ENCODE data around the gene OR10H5.
"Not testable (repeated sequence)": the region's sequence is repeated elsewhere in the genome, so short reads cannot be mapped to it uniquely, and the experiment has no call there.

The OR10H5 gene

GRCh38 chr19:15812060-15812722, 24.7 kb downstream of the OR10H5 start:
- DNase-seq, result peak in 1 of 2 experiments; percentile 5

- DNase-seq, result no peak
These were observed 26.5 kb downstream of the OR10H5 start for GRCh38 chr19:15813916-15814315.

- DNase-seq, result no peak
These were observed 27.8 kb downstream of the OR10H5 start, which contains the start of gene OR10H1 for GRCh38 chr19:15815306-15815705. TSS of gene OR10H1 (minus strand) at chr19:15815664. CDS start at chr19:15808037, 7,627 bp downstream.

- no peak for DNase-seq
These were observed 33.2 kb downstream of the OR10H5 start for GRCh38 chr19:15820646-15821045.

GRCh38 chr19:15825753-15826152, 38.3 kb downstream of the OR10H5 start:
- DNase-seq, result no peak

- DNase-seq, result no peak
These were observed 40.7 kb downstream of the OR10H5 start for GRCh38 chr19:15828121-15828610.

- not testable (repeated sequence) for DNase-seq
These were observed 41.3 kb downstream of the OR10H5 start for GRCh38 chr19:15828611-15829305.

- no peak for DNase-seq
These were observed 41.8 kb downstream of the OR10H5 start for GRCh38 chr19:15829306-15829698.

GRCh38 chr19:15829786-15830185, 42.3 kb downstream of the OR10H5 start:
- no peak for DNase-seq

GRCh38 chr19:15831626-15832025, 44.2 kb downstream of the OR10H5 start:
- DNase-seq, result no peak

GRCh38 chr19:15834232-15834631, 46.8 kb downstream of the OR10H5 start:
- not testable (repeated sequence) for DNase-seq

- DNase-seq, result not testable (repeated sequence)
These were observed 48.3 kb downstream of the OR10H5 start for GRCh38 chr19:15835565-15836329.

GRCh38 chr19:15836330-15837220, 49.1 kb downstream of the OR10H5 start:
- DNase-seq, result peak; percentile 96 to 98

GRCh38 chr19:15837221-15837731, 49.8 kb downstream of the OR10H5 start:
- DNase-seq, result peak; percentile 73 to 92

GRCh38 chr19:15838351-15838750, 50.9 kb downstream of the OR10H5 start:
- no peak for DNase-seq

GRCh38 chr19:15839888-15840287, 52.4 kb downstream of the OR10H5 start:
- DNase-seq, result not testable (repeated sequence)

- DNase-seq, result no peak
These were observed 53.4 kb downstream of the OR10H5 start for GRCh38 chr19:15840833-15841232.

- no peak for DNase-seq
These were observed 54.6 kb downstream of the OR10H5 start for GRCh38 chr19:15841875-15842569.

- DNase-seq, result no peak
These were observed 55.9 kb downstream of the OR10H5 start for GRCh38 chr19:15843203-15843893.

GRCh38 chr19:15843894-15844222, 56.4 kb downstream of the OR10H5 start:
- not testable (repeated sequence) for DNase-seq

- no peak for DNase-seq
These were observed 59.5 kb downstream of the OR10H5 start for GRCh38 chr19:15846923-15847322.
